Measurements from ENCODE around the gene FKBP1A. TPM values are rescaled to one million over a fixed set of nuclear protein-coding genes. Genes with fewer than 3 reads are reported as not detected.

Gene FKBP1A
- total RNA-seq, 2 donors from 2014 or later, result 178 to 294 TPM

DNA sequence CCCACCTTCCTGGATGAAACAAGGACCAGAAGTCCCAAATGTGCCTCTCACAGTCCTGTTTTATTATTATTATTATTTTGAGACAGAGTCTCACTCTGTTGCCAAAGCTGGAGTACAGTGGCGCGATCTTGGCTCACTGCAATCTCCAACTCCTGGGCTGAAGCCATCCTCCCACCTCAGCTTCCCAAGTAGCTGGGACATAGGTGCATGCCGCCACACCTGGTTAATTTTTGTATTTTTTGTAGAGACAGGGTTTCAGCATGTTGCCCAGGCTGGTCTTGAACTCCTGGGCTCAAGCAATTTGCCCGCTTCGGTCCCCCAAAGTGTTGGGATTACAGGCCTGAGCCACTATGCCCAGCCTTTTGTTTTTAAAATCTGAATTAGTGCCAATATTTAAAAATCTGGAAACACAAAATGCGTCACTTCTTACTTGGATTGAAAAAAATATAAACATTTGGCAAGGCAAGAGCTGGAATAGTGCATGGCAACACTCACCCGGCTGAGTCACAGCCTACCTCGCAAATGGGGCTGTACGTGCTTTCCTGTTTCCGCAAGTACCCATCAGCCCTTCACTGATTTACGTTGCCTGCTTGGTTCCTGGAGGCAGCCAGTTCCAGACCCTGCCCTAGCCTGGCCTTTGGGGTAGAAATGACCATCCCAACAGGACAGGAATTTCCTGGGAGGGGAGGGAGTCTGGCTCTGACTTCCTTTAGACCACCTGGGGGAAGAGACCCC lies 70.2 kb downstream of the FKBP1A start:
- no peaks in the 10 kb centered on the region for H3K27me3 Mint-ChIP-seq
- no peaks in the 10 kb centered on the region for H3K9me3 Mint-ChIP-seq
- no peak overlapping the region for H3K27ac Mint-ChIP-seq
- no peak for ATAC-seq (replicated peaks)
- peaks cover 8% of the 10 kb centered on the region for H3K4me1 Mint-ChIP-seq
- no peak overlapping the region for H3K4me3 Mint-ChIP-seq
- no peaks in the 10 kb centered on the region for H3K36me3 Mint-ChIP-seq (ENCODE audit: low read depth)

DNA sequence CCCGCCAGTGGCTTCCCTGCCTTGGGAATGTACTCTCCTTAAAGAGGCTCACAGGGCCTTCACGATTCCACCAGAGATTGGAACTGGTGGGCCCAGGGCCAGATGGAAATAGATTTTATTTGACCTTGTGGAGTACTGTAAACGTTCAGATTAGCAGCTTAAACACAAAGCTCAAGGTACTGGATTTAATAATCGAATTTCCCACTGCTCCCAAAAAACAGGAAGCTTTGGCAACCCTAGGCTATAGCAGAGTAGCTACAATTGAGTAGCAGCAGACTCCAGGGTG lies 71.3 kb downstream of the FKBP1A start:
- H3K27me3 Mint-ChIP-seq, result no peaks in the 10 kb centered on the region
- H3K36me3 Mint-ChIP-seq (ENCODE audit: low read depth), result no peaks in the 10 kb centered on the region
- peaks cover 6% of the 10 kb centered on the region for H3K4me1 Mint-ChIP-seq
- H3K9me3 Mint-ChIP-seq, result no peaks in the 10 kb centered on the region
- no peak for ATAC-seq (replicated peaks)
- H3K27ac Mint-ChIP-seq, result peak overlapping the region; percentile 41
- no peak overlapping the region for H3K4me3 Mint-ChIP-seq

DNA sequence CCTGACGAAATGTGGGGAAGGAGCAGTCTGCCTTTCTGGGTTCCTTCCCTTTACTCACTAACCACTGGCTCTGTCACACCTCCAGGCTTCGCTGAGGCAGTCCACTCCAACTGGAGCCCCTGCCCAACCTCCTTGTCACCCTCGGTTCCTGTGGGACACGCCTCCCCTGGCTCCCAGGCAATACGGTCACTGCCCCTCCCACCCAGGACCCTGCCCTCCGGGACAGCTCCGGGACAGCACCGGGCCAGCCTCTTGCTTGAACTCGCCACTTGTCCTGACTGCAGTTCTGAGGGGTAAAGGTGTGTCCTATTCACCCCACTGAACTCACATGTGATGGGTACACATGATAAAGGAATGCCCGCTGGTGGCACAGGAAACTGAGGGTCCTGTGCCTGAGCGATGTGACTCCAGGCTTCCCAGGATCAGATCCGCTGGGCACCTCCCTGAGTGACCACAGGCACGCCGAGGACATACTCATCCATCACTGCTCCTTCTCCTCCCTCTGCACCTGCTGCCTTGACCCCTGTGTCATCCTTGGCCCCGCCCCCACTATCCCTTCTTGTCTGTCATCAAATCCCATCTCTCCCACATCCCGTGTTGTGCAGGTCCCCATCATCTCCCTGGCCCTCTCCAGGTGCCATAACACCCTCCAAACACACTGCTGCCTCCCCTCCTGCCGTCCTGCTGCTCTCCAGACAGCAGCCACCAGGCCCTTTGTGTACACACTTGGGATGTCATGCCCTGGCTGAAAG lies 71.8 kb downstream of the FKBP1A start:
- Mint-ChIP-seq H3K27me3 (no peaks in the 10 kb centered on the region), H3K36me3 (ENCODE audit: low read depth) (no peaks in the 10 kb centered on the region), H3K4me1 (peaks cover 6% of the 10 kb centered on the region), H3K4me3 (no peak overlapping the region), H3K27ac (peak overlapping the region; percentile 41), H3K9me3 (no peaks in the 10 kb centered on the region)
- ATAC-seq (replicated peaks), result no peak

DNA sequence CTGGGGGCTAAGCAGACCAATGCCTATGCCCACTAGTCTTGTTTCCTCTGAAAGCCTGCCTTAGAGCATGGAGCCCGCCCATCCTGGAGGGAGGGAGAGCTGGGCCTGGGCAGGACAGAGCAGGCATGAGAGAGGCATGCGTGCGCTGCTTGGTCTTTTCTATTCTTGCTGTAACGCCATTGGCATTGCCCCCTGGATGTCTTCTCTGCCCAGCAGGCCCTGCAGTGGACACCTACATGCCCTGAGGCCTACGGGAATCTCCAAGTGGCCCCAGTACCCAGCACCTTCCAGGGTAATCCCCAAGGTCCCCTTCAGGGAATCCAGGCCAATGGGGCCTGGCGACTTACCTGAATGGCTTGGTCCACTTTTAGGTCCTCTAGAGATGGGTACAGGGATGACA lies 72.8 kb downstream of the FKBP1A start:
- H3K4me3 Mint-ChIP-seq, result no peak overlapping the region
- H3K9me3 Mint-ChIP-seq, result no peaks in the 10 kb centered on the region
- no peaks in the 10 kb centered on the region for H3K27me3 Mint-ChIP-seq
- H3K27ac Mint-ChIP-seq, result no peak overlapping the region
- no peak for ATAC-seq (replicated peaks)
- H3K4me1 Mint-ChIP-seq, result peaks cover 6% of the 10 kb centered on the region
- H3K36me3 Mint-ChIP-seq (ENCODE audit: low read depth), result no peaks in the 10 kb centered on the region

DNA sequence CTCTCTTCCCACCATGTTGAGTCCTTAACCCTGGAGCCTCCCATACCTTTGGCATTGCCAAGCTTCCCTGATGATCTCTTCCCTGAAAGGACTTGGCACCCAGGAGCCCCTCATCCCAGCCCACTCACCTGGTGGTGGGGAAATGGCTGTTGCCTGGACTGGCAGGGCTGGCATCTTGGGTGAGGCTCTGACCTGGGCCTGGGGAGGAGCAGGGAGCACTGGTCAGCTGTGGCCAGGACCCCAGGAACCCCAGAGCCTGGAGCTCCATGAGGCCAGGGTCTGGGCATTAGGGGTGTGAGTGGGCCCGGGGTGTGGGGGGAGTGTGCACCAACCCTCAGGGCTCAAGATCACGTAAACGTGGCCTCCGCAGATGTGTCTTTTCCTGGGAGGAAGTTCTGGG lies 73.4 kb downstream of the FKBP1A start:
- H3K27ac Mint-ChIP-seq, result no peak overlapping the region

DNA sequence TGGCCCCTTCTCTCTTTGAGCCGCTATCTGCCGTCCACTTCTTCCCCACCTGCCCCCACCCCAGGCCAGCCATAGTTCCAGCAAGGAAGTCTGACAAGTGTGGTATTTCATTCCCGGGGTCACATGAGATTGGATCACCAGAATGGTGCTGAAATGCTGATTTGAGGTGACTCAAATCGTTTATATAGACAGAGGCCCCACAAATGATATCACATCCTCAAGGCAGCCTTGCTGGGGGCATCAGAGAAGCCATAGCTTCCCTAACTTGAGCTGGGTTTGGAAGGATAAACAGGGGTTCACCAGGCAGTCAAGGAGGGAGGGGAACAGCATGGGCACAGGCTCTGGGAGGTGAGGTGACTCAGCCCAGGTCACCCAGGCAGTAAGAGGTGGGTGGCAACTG lies 73.8 kb downstream of the FKBP1A start:
- Mint-ChIP-seq H3K36me3 (ENCODE audit: low read depth) (no peaks in the 10 kb centered on the region), H3K4me3 (no peak overlapping the region), H3K27ac (no peak overlapping the region), H3K4me1 (peaks cover 6% of the 10 kb centered on the region), H3K27me3 (no peaks in the 10 kb centered on the region), H3K9me3 (no peaks in the 10 kb centered on the region)
- ATAC-seq (replicated peaks), result no peak

More for the DNA sequence above, 73.4 kb downstream of the FKBP1A start:
- no peak overlapping the region for H3K4me3 Mint-ChIP-seq
- H3K9me3 Mint-ChIP-seq, result no peaks in the 10 kb centered on the region
- peaks cover 6% of the 10 kb centered on the region for H3K4me1 Mint-ChIP-seq
- H3K27me3 Mint-ChIP-seq, result no peaks in the 10 kb centered on the region
- H3K36me3 Mint-ChIP-seq (ENCODE audit: low read depth), result no peaks in the 10 kb centered on the region
- ATAC-seq (replicated peaks), result no peak

Other genes starting within 250 kb of the FKBP1A start
- gene TMEM74B, start 208.1 kb downstream of the FKBP1A start, total RNA-seq, result 1 to 10 TPM in 1 of 2 donors, under 1 TPM in 1; 0.89 to 6.0 TPM
- not detected for gene C20orf202, start 189.6 kb downstream of the FKBP1A start, total RNA-seq
- not detected for gene RAD21L1, start 167.0 kb downstream of the FKBP1A start, total RNA-seq
- 1 to 10 TPM in 1 of 2 donors, under 1 TPM in 1; 0.90 to 1.7 TPM for gene SNPH, start 126.8 kb downstream of the FKBP1A start, total RNA-seq
- gene SDCBP2, start 63.9 kb downstream of the FKBP1A start, total RNA-seq, result 10 to 100 TPM in 1 of 2 donors, 1 to 10 TPM in 1; 1.8 to 14.3 TPM
- 10 to 100 TPM; 29.2 to 51.5 TPM for gene NSFL1C, start 73.8 kb upstream of the FKBP1A start, total RNA-seq
- not detected for gene SIRPB2, start 98.4 kb upstream of the FKBP1A start, total RNA-seq
- not detected for gene SIRPD, start 164.7 kb upstream of the FKBP1A start, total RNA-seq
- gene SIRPB1, start 227.0 kb upstream of the FKBP1A start, total RNA-seq, result 1 to 10 TPM in 1 of 2 donors, under 1 TPM in 1; 0.24 to 1.1 TPM

All from activated T-helper 17 cell treated with anti-CD3 and anti-CD28 coated beads, Interleukin-2, amount 50 U/mL, for 72 hours (primary cell).